CD4-positive, alpha-beta T cell treated with Interleukin-4 for 1 hour (primary cell): Measurements from ENCODE around the gene YPEL4.

ENCODE experiments used
- DNase-seq, 2 donors: peaks; one replicate each; pipeline ENCODE4 v3.0.0-alpha.2; 2020 to 2022

YPEL4 gene

GRCh38 chr11:57648801-57649735 is 644 bp downstream of the YPEL4 start:
- DNase-seq = peak in 1 of 2 donors; percentile 28

- DNase-seq = no peak
Measured at GRCh38 chr11:57647960-57648800, 1.5 kb downstream of the YPEL4 start.

DNA sequence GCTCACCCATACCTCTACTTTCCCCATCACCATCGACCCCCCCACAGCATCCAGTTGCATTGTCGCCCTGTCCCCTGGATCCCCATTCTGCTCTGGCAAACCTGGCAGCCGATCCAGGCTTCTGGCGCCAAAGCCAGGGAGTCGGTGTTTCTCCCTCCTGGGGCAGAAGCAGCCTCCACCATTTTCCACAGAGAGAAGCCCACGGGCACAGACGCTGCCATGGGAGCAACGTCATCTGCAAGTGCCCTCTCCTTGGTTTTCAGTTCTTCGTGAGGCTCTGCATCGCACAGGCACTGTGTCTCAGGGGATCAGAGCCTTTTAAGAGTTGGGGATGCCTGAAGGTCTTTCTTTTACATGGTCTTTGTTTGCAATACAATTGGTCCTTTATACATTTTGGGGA is 2.3 kb downstream of the YPEL4 start:
- DNase-seq = no peak

DNA sequence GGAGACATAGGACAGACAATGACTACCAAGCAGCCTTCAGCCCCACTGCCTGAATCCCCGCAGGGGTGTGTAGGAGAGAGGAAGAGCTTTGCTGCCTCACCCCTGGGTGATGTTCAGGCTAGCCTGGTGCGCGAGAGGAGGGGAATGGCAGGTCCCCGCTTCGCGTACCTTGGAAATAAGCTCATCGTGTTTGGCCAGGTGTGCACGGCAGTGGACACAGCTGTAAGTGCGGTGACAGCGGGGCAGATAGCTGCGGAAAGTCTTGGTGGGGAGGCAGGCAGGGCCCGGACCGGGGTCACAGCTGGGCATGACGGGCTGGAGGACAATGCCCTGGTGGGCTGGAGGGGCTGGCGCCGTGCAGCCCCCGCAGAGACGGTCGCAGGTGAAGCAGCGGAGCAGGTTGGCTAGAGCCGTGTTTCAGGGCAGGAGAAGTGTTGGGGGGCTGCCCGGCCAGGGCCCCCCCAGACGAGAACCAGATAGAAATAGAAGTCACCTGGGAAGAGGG is 2.9 kb downstream of the YPEL4 start:
- DNase-seq = no peak

DNA sequence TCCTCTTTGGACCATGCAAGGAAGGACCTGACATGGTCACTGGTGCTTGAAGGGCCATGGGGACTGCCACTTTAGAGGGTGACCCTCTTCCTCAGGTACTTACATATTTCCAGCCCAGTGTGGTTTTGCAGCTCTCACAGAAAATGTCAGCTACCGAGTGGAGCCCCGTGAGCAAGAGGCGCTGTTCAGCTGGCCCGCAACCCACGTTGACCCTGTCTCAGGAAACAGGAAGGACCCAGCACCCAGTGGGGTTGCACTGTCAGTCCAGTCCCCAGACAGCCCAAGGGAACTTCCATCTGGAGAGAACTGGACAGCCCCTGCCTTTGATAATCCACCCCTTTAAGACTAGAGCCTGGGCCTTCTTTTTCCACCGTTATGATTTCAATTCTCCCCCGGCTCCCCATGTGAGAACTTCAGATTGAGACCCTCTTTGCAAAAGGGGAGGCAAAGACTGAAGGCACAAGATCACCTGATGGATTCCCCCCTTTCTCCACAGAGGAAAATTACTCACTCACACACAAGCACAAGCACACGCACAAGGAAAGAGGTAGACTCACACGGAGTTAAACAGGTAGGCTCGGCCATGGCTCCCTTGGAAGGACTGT is 3.4 kb downstream of the YPEL4 start:
- peak in 1 of 2 donors; percentile 24 for DNase-seq

- no peak for DNase-seq
Measured at GRCh38 chr11:57645689-57646085, 4.0 kb downstream of the YPEL4 start.

- DNase-seq = peak; percentile 86 to 91
Measured at GRCh38 chr11:57644748-57645688, 4.7 kb downstream of the YPEL4 start.

GRCh38 chr11:57643802-57644201 is 5.9 kb downstream of the YPEL4 start:
- no peak for DNase-seq

DNA sequence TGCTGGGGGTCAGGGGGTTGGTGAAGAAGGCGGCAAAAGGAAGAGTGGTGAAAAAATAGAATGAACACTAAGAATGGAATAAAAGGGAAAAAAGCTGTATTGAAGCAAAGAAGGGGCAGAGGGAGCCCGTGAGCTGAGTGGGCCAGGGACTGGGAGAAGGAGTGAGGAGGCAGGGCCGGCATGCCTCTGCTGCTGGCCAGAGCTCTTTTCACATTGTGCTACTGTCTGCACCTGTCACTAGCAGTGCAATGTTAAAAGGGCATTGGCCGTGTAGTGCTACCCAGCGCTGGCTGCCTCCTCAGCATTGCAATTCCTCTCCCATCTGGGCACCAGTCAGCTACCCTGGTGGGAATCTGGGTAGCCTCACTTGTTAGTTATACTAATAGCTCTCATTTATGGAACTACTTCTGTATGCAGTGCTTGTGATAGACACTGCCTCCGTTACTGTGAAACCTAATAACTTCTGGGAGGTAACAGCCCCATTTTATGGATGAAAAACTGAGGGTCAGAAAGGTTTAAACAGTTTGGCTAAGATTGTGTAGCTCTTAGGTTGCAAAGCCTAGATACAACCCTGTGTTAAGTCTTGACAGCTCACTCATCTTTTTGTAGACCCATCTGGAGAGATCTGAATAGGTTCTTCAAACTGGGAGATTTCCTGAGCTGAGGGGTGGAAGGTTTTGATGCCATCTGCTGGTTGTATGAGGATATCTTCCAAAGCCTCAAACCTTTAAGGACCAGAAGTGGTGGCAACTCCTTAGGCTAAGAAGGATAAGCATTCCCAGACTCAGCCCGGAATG is 8.5 kb downstream of the YPEL4 start:
- peak; percentile 33 to 48 for DNase-seq

DNA sequence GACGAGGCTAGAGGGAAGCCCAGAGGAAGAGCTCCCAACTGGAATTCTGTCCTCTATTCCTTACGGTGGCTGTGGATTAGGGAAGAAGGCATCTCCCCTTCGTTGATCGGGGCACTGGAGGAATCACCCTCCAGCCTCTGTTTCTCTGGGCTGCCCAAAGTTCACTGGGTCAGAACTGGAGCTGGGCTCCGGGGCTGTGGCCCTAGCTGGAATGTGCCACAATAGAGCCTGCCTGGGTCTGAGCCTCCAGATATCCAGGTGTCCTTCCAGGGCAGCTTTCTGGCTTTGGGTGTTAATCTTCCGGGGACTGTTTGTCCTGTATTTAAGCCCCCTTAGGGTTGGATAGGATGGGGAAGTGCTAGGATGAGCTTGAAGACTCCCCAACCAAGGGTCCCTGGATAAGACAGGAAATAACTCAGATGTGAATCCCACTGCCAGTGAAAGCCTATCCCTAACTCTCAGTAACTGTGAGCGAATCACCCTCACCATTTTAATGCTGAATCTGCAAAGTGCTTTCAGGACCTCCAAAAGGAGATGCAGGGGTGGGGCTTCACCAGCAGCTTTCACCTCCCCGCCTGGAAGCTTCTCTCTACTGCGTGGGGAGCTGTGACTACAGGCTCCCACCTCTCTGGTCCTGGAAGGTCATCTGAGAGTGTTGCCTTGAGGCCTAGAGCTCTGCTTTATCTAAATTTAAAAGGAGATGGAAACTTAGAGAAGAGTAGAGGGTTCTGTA is 9.5 kb downstream of the YPEL4 start:
- DNase-seq = no peak

- DNase-seq = no peak
Measured at GRCh38 chr11:57639321-57640067, 10.2 kb downstream of the YPEL4 start.

GRCh38 chr11:57638811-57639320 is 10.8 kb downstream of the YPEL4 start:
- peak in 1 of 2 donors; percentile 31 for DNase-seq

GRCh38 chr11:57638005-57638781 is 11.5 kb downstream of the YPEL4 start:
- DNase-seq = no peak

- DNase-seq = no peak
Measured at GRCh38 chr11:57637626-57638004, 12.1 kb downstream of the YPEL4 start.

DNA sequence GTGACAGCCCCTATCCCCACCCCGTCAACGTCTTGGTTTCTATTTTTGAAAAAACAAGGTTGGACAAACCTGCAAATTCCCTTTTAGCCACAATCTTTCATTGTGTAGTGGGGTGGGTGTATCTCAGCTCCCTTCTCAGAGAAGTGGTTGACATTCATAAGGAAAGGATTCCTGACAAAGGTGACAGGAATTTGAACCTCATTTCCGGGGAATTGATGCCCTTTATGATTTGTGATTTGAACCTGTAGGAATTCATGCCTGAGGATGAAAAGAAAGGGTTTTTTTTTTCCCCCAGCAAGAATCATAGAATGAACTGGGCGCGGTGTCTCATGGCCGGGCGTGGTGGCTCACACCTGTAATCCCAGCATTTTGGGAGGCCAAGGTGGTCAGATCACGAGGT is 14.5 kb downstream of the YPEL4 start:
- no peak for DNase-seq

- no peak for DNase-seq
Measured at GRCh38 chr11:57634311-57634710, 15.4 kb downstream of the YPEL4 start.

DNA sequence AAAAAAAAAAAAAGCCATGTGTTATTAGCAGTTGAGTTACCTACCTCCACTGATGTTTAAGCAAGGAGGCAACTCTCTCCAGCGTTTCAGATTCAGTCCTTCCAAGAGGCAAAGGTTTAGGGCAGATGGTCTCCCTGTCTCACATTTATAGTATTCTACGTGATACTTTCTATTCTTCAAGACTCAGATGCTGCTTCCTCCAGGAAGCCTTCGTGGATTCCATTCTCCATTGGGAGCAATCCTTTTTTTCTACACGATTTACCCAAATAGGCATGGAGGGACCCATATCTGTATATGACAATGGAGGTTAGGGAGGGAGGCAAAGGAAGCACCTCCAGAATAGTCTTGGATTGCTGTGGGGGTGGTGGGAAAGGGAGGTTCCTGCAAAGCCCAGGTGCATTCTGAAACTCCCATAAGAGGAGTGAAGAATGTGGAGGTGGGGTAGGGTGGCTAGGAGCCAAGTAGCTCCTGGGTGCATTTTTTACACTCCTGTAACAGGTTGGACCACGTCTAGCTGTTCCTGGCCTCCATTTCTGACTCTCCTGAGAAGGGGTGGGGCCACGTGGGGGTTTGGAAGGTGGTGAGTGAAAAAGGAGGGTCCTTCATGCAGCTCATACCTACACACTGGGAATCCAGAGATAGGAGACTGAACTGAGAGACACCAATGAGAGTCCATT is 16.2 kb downstream of the YPEL4 start:
- DNase-seq = no peak

- no peak for DNase-seq
Measured at GRCh38 chr11:57632116-57632515, 17.6 kb downstream of the YPEL4 start.
